Sigmoid colon (tissue), 7 donors: ENCODE measurements around the gene IQCF2. TPM values are rescaled to one million over a fixed set of nuclear protein-coding genes. Genes with fewer than 3 reads are reported as not detected.

Experiments
- DNase-seq: peaks from one replicate; pipeline ENCODE4 v3.0.0-alpha.2; 2019
- H3K27ac ChIP-seq, 4 donors: fragments of 200-600 bp; sonication (generic); one replicate each; pipeline ENCODE4 v1.5.1; 2016 to 2019; ENCODE audit warnings: mild to moderate bottlenecking in 1 of 4
- H3K27me3 ChIP-seq, 3 donors: fragments of 200-600 bp; sonication (generic); one replicate each; pipeline ENCODE4 v1.5.1; 2019; ENCODE audit warnings: mild to moderate bottlenecking in 1 of 3
- H3K36me3 ChIP-seq, 4 donors: fragments of 200-600 bp; sonication (generic); one replicate each; pipeline ENCODE4 v1.5.1; 2016 to 2019
- H3K4me1 ChIP-seq, 4 donors: fragments of 200-600 bp; sonication (generic); one replicate each; pipeline ENCODE4 v1.5.1; 2017 to 2019
- H3K4me3 ChIP-seq, 4 donors: fragments of 200-600 bp; sonication (generic); one replicate each; pipeline ENCODE4 v1.5.1; 2017 to 2019; ENCODE audit warnings: mild to moderate bottlenecking in 2 of 4, moderate library complexity in 1 of 4
- H3K9me3 ChIP-seq, 4 donors: fragments of 200-600 bp in 3 of 4; sonication (generic) in 3 of 4; one replicate each; pipeline versions ENCODE4 v1.5.1 to v1.6.1; 2013 to 2019
- CTCF ChIP-seq, 4 experiments: fragments of 450-650 bp in 3 of 4; fragments of 200-600 bp in 1 of 4; IDR thresholded peaks; one replicate each; pipeline ENCODE4 v1.5.1; 2016 to 2019; ENCODE audit warnings: antibody characterized with exemption in 4 of 4, mild to moderate bottlenecking in 3 of 4, moderate library complexity in 2 of 4
- EP300 ChIP-seq, 4 donors: sonication (generic); formaldehyde crosslinking; IDR thresholded peaks; one replicate each; pipeline ENCODE4 v1.6.1; 2017; ENCODE audit warnings: antibody characterized with exemption in 4 of 4
- POLR2A ChIP-seq, 2 donors: fragments of 450-650 bp; IDR thresholded peaks; one replicate each; pipeline ENCODE4 v1.6.1; 2016; ENCODE audit warnings: antibody characterized with exemption in 2 of 2, mild to moderate bottlenecking in 2 of 2, moderate library complexity in 2 of 2
- POLR2AphosphoS5 ChIP-seq, 4 donors: sonication (generic); formaldehyde crosslinking; IDR thresholded peaks; one replicate each; pipeline ENCODE4 v1.6.1; 2017; ENCODE audit warnings: antibody characterized with exemption in 4 of 4
- WGBS, 2 donors: extraction: QIAGEN DNeasy Blood & Tissue Kit; methylation state at CpG; one replicate each; pipeline ENCODE4 v1.1.7; 2013; 5-methylcytosine and 5-hydroxymethylcytosine counted together
- intact Hi-C: fragments of 100-400 bp; cut with DNase I; formaldehyde crosslinking; loops from one replicate; pipeline ENCODE4 v1.15.1; 2023
- polyA plus RNA-seq, 3 donors: library from polyadenylated mRNA; stranded (reverse); fragments of 200-250 nt; gene quantifications; one replicate each; pipeline ENCODE4 v1.2.3, GENCODE V29; 2013
- total RNA-seq, 4 donors: library from RNA; depleted of rRNA; stranded (reverse); fragments of >200 nt; gene quantifications; one replicate each; pipeline ENCODE4 v1.1.0, GENCODE V29; 2016
- donor health status: healthy with polysubstance abuse.
- donor health status: Bipolar disorder and iron deficiency.
- donor health status: healthy.

The IQCF2 gene
- total and polyA plus RNA-seq, 7 donors: not detected

GRCh38 chr3:51886447-51886846 lies 25.0 kb downstream of the IQCF2 start:
- H3K36me3 ChIP-seq: no peaks in the 10 kb centered on the region
- no peak for DNase-seq
- no peaks in the 10 kb centered on the region for H3K27me3 ChIP-seq
- intact Hi-C loops: no loop called here
- H3K27ac ChIP-seq: no peak overlapping the region
- H3K4me1 ChIP-seq: no peaks in the 10 kb centered on the region
- no peaks in the 10 kb centered on the region for H3K9me3 ChIP-seq
- no peak for TF ChIP-seq CTCF (IDR thresholded peaks at IDR 0.05)
- no peak for TF ChIP-seq EP300 (IDR thresholded peaks at IDR 0.05)
- no peak for TF ChIP-seq POLR2A (IDR thresholded peaks at IDR 0.05)
- TF ChIP-seq POLR2AphosphoS5 (IDR thresholded peaks at IDR 0.05): no peak
- no peak overlapping the region for H3K4me3 ChIP-seq

GRCh38 chr3:51887620-51888019 lies 26.2 kb downstream of the IQCF2 start:
- 61 to 87% methylated on average over 2 of the region's 2 CpGs for WGBS, 2 donors
- no peaks in the 10 kb centered on the region for H3K9me3 ChIP-seq
- no peak for TF ChIP-seq POLR2A (IDR thresholded peaks at IDR 0.05)
- TF ChIP-seq EP300 (IDR thresholded peaks at IDR 0.05): no peak
- TF ChIP-seq CTCF (IDR thresholded peaks at IDR 0.05): no peak
- intact Hi-C loops: no loop called here
- H3K4me1 ChIP-seq: no peaks in the 10 kb centered on the region
- DNase-seq: no peak
- no peak overlapping the region for H3K4me3 ChIP-seq
- H3K36me3 ChIP-seq: no peaks in the 10 kb centered on the region
- H3K27me3 ChIP-seq: no peaks in the 10 kb centered on the region
- H3K27ac ChIP-seq: no peak overlapping the region

- no peaks in the 10 kb centered on the region for H3K4me1 ChIP-seq
- no peak for DNase-seq
- TF ChIP-seq POLR2A (IDR thresholded peaks at IDR 0.05) (no peak), POLR2AphosphoS5 (IDR thresholded peaks at IDR 0.05) (no peak)
- H3K36me3 ChIP-seq: no peaks in the 10 kb centered on the region
- no peaks in the 10 kb centered on the region for H3K27me3 ChIP-seq
- 95% methylated on average over 12 of the region's 12 CpGs for WGBS, 2 donors
- intact Hi-C loops: no loop called here
- H3K4me3 ChIP-seq: no peak overlapping the region
- no peak overlapping the region for H3K27ac ChIP-seq
- H3K9me3 ChIP-seq: no peaks in the 10 kb centered on the region
These were observed 27.2 kb downstream of the IQCF2 start for GRCh38 chr3:51888463-51889105.

GRCh38 chr3:51891242-51892039 lies 30.0 kb downstream of the IQCF2 start:
- 75 to 84% methylated on average over 7 of the region's 7 CpGs for WGBS, 2 donors
- H3K4me1 ChIP-seq: no peaks in the 10 kb centered on the region
- no peaks in the 10 kb centered on the region for H3K9me3 ChIP-seq
- TF ChIP-seq POLR2AphosphoS5 (IDR thresholded peaks at IDR 0.05) (no peak), CTCF (IDR thresholded peaks at IDR 0.05) (no peak), POLR2A (IDR thresholded peaks at IDR 0.05) (no peak), EP300 (IDR thresholded peaks at IDR 0.05) (no peak)
- no peaks in the 10 kb centered on the region for H3K27me3 ChIP-seq
- H3K36me3 ChIP-seq: no peaks in the 10 kb centered on the region
- no peak overlapping the region for H3K27ac ChIP-seq
- DNase-seq: no peak
- no peak overlapping the region for H3K4me3 ChIP-seq
- intact Hi-C loops: no loop called here

- no peaks in the 10 kb centered on the region for H3K36me3 ChIP-seq
- TF ChIP-seq POLR2AphosphoS5 (IDR thresholded peaks at IDR 0.05) (no peak), POLR2A (IDR thresholded peaks at IDR 0.05) (no peak), CTCF (IDR thresholded peaks at IDR 0.05) (no peak), EP300 (IDR thresholded peaks at IDR 0.05) (no peak)
- WGBS, 2 donors: 89 to 93% methylated on average over 4 of the region's 4 CpGs
- H3K4me1 ChIP-seq: no peaks in the 10 kb centered on the region
- H3K27me3 ChIP-seq: no peaks in the 10 kb centered on the region
- no peak for DNase-seq
- no peak overlapping the region for H3K4me3 ChIP-seq
- no peak overlapping the region for H3K27ac ChIP-seq
- intact Hi-C loops: no loop called here
- H3K9me3 ChIP-seq: no peaks in the 10 kb centered on the region
These were observed 33.0 kb downstream of the IQCF2 start for GRCh38 chr3:51894391-51894790.
